PFSK-1 (cell line): Measurements from ENCODE around the gene RNF135.

ENCODE experiments used
- FOXP2 ChIP-seq: optimal IDR thresholded peaks from 2 replicates; pipeline ENCODE3; 2011; ENCODE audit warnings: borderline replicate concordance, control low read depth, inconsistent platforms; ENCODE audit not compliant: insufficient read depth; ENCODE audit errors: extremely low read length, extremely low read depth
- POLR2AphosphoS5 ChIP-seq: IDR thresholded peaks from 2 replicates; pipeline ENCODE4 v1.6.1; 2012; ENCODE audit warnings: low read depth, mild to moderate bottlenecking, control low read depth, low read length, moderate library complexity
- REST ChIP-seq, 2 experiments: IDR thresholded peaks; 2 replicates each; pipeline versions ENCODE4 v1.6.1 to v1.8.0; 2011 to 2012; ENCODE audit warnings: low read depth in 2 of 2, low read length in 2 of 2, control low read depth in 1 of 2, inconsistent platforms in 1 of 2, mild to moderate bottlenecking in 1 of 2, moderate library complexity in 1 of 2; ENCODE audit not compliant: insufficient read depth in 1 of 2
- SIN3A ChIP-seq: IDR thresholded peaks from 2 replicates; pipeline ENCODE4 v1.6.1; 2012; ENCODE audit warnings: mild to moderate bottlenecking, low read length, moderate library complexity, borderline replicate concordance; ENCODE audit not compliant: insufficient read depth
- TAF1 ChIP-seq: IDR thresholded peaks from 2 replicates; pipeline ENCODE4 v1.6.1; 2012; ENCODE audit warnings: low read length, control low read depth, borderline replicate concordance; ENCODE audit not compliant: insufficient read depth

Gene RNF135

GRCh38 chr17:30956764-30957374 is 14.0 kb upstream of the RNF135 start:
- TF ChIP-seq SIN3A (no peak), FOXP2 (no peak), REST (IDR thresholded peaks at IDR 0.05; ENCODE audit: insufficient read depth in 1 of 2, low read depth in 2 of 2, low read length in 2 of 2) (no peak), TAF1 (no peak), POLR2AphosphoS5 (no peak)

GRCh38 chr17:30957741-30958140 is 13.1 kb upstream of the RNF135 start:
- no peak for TF ChIP-seq POLR2AphosphoS5
- no peak for TF ChIP-seq FOXP2
- no peak for TF ChIP-seq TAF1
- no peak for TF ChIP-seq SIN3A
- no peak for TF ChIP-seq REST (IDR thresholded peaks at IDR 0.05; ENCODE audit: insufficient read depth in 1 of 2, low read depth in 2 of 2, low read length in 2 of 2)

DNA sequence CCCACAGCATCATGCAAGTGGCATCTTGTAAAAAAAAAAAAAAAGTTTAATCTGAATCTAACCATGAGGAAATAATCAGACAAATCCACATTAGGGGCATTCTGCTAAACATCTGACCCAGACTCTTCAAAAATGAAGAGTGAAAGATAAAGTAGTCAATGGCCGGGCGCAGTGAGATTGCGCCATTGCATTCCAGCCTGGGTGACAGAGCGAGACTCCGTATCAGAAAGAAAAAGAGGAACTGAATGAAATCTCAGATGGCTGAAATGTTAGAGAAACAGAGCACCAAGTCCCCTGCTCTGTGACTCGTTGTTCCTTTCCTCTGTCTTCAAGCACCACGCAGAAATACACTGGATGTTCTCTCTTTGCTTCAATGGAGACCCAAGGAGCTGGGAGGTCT is 12.7 kb upstream of the RNF135 start:
- TF ChIP-seq REST (IDR thresholded peaks at IDR 0.05; ENCODE audit: insufficient read depth in 1 of 2, low read depth in 2 of 2, low read length in 2 of 2), result no peak
- TF ChIP-seq POLR2AphosphoS5, result no peak
- TF ChIP-seq TAF1, result no peak
- no peak for TF ChIP-seq SIN3A
- TF ChIP-seq FOXP2, result no peak

DNA sequence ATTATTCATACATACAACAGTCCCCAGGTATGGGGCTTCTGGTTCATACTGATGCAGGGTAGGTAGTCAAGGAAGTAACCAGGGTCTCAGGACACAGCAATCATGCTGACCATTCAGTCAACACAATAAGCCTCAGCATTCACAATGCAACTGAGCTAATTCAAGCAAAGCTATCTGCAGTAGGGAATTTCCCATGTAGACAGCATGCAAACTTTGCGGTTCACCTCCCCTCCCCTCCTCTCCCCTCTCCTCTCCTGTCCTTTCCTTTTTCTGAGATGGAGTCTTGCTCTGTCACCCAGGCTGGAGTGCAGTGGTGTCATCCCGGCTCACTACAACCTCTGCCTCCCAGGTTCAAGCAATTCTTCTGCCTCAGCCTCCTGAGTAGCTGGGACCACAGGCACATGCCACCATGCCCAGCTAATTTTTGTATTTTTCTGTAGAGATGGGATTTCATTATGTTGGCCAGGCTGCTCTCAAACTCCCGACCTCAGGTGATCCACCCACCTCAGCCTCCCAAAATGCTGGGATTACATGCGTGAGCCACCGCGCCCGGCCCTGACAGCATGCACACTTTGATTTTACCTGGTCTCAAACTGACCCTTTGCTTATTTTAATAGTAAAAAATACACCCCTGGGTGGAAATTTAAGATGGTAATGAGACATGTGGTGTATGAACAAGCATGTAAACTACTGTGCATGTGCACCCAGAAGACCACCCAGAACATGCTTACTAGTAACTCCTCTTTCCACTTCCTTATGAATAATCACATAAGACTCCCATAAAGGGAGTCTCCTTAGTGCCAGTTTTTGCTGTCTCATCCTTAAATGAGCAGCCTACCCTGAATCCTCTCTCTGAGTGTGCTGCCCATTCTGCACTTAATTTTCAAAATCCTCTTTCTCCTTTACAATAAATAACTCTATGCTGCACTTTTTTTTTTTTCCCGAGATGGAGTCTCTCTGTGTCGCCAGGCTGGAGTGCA is 9.3 kb upstream of the RNF135 start:
- TF ChIP-seq REST (IDR thresholded peaks at IDR 0.05; ENCODE audit: insufficient read depth in 1 of 2, low read depth in 2 of 2, low read length in 2 of 2) (no peak), FOXP2 (no peak), TAF1 (no peak), SIN3A (no peak), POLR2AphosphoS5 (no peak)
